SW 1271 (cell line): Measurements from ENCODE around the gene C12orf60.

Source experiments
- DNase-seq, 2 experiments: peaks; one replicate each; lab custom pipeline; 2025; lab: John Stamatoyannopoulos, UW

Gene C12orf60

GRCh38 chr12:14834509-14834908 lies 31.0 kb downstream of the C12orf60 start:
- peak in 1 of 2 experiments; percentile 10 for DNase-seq

- DNase-seq: peak; percentile 44 to 87
Measured at GRCh38 chr12:14836336-14837210, 33.1 kb downstream of the C12orf60 start.

GRCh38 chr12:14839262-14839661 lies 35.8 kb downstream of the C12orf60 start:
- DNase-seq: no peak

GRCh38 chr12:14840616-14841015 lies 37.1 kb downstream of the C12orf60 start:
- DNase-seq: no peak

- peak; percentile 57 to 82 for DNase-seq
Measured at GRCh38 chr12:14841761-14842160, 38.3 kb downstream of the C12orf60 start.

GRCh38 chr12:14842315-14842714 lies 38.8 kb downstream of the C12orf60 start:
- no peak for DNase-seq

GRCh38 chr12:14843425-14843887 lies 40.0 kb downstream of the C12orf60 start, which contains the start of gene ART4:
TSS of gene ART4 (minus strand) at chr12:14843526. CDS start at chr12:14843113, 413 bp downstream.
- no peak for DNase-seq

- DNase-seq: no peak
Measured at GRCh38 chr12:14844401-14844800, 40.9 kb downstream of the C12orf60 start.

- DNase-seq: peak; percentile 7 to 72
Measured at GRCh38 chr12:14845350-14845750, 41.9 kb downstream of the C12orf60 start.

GRCh38 chr12:14846042-14846587 lies 42.6 kb downstream of the C12orf60 start:
- DNase-seq: no peak

- no peak for DNase-seq
Measured at GRCh38 chr12:14846876-14847580, 43.6 kb downstream of the C12orf60 start.

- DNase-seq: no peak
Measured at GRCh38 chr12:14849661-14850060, 46.2 kb downstream of the C12orf60 start.

- DNase-seq: no peak
Measured at GRCh38 chr12:14850929-14851663, 47.6 kb downstream of the C12orf60 start.

- no peak for DNase-seq
Measured at GRCh38 chr12:14852880-14853279, 49.4 kb downstream of the C12orf60 start.

GRCh38 chr12:14853961-14854360 lies 50.5 kb downstream of the C12orf60 start:
- DNase-seq: no peak

- no peak for DNase-seq
Measured at GRCh38 chr12:14854586-14855183, 51.2 kb downstream of the C12orf60 start.

GRCh38 chr12:14858513-14858912 lies 55.0 kb downstream of the C12orf60 start:
- no peak for DNase-seq

GRCh38 chr12:14860490-14860889 lies 57.0 kb downstream of the C12orf60 start:
- DNase-seq: no peak

GRCh38 chr12:14868916-14869506 lies 65.5 kb downstream of the C12orf60 start:
- no peak for DNase-seq

- no peak for DNase-seq
Measured at GRCh38 chr12:14871247-14871646, 67.8 kb downstream of the C12orf60 start.

GRCh38 chr12:14871886-14872285 lies 68.4 kb downstream of the C12orf60 start:
- no peak for DNase-seq
